HCT116 (cell line): ENCODE data around the gene CLEC5A. TPM values are rescaled to one million over a fixed set of nuclear protein-coding genes. Genes with fewer than 3 reads are reported as not detected.

Experiments used
- ATAC-seq: fragments of 200-7000 bp; cut with Tn5 transposase; 2 replicates; pipeline ENCODE4 v1.9.1; 2020; ENCODE audit warnings: mild to moderate bottlenecking, moderate library complexity
- BruUV-seq: library from RNA; stranded (reverse); fragments of 400-500 nt; replicated peaks from 2 replicates; lab custom pipeline; 2021; lab: Mats Ljungman, UMichigan
- CTCF ChIA-PET: fragments of 300-600 bp; sonication (Branson Sonifier 250); formaldehyde crosslinking; loops from one replicate; lab custom pipeline; 2021; ENCODE audit warnings: antibody characterized with exemption; lab: Charles Lee
- POLR2A ChIA-PET: fragments of 300-600, 350-600 bp; sonication (Branson Sonifier 250); formaldehyde crosslinking; loops from one replicate; lab custom pipeline; 2021; ENCODE audit warnings: antibody characterized with exemption; lab: Charles Lee
- RAD21 ChIA-PET, 2 experiments: fragments of 300-600 bp; sonication (Branson Sonifier 250); formaldehyde crosslinking; loops; one replicate each; lab custom pipeline; 2023; ENCODE audit warnings: low total read pairs in 2 of 2; ENCODE audit not compliant: uncharacterized antibody in 2 of 2, unreplicated experiment in 2 of 2, low non-redundant PET in 1 of 2; lab: Charles Lee
- DNase-seq: peaks from one replicate; pipeline ENCODE4 v3.0.0-alpha.2; 2010; ENCODE audit warnings: low read depth, low spot score
- H2AFZ ChIP-seq: fragments of 200-600 bp; shearing (Covaris generic), sonication (generic); 2 replicates; pipeline ENCODE4 v1.6.1; 2017; ENCODE audit warnings: low read depth, mixed run types, mixed read lengths, antibody characterized with exemption, low read length; ENCODE audit not compliant: poor library complexity, severe bottlenecking
- H3K27ac ChIP-seq: 2 replicates; pipeline ENCODE4 v1.5.1; 2012; ENCODE audit warnings: low read depth, low read length
- H3K27me3 ChIP-seq: fragments of 200-600 bp; sonication (generic); 2 replicates; pipeline ENCODE4 v1.6.1; 2016; ENCODE audit warnings: mixed run types, low read length, mixed read lengths; ENCODE audit not compliant: insufficient read depth
- H3K36me3 ChIP-seq, 2 experiments: fragments of 200-500 bp in 1 of 2; fragments of 200-600 bp in 1 of 2; sonication (Bioruptor generic) in 1 of 2; sonication (generic) in 1 of 2; 2 replicates each; pipeline versions ENCODE4 v1.5.1 to v1.6.1; 2014 to 2016; ENCODE audit warnings: low read length in 2 of 2, inconsistent platforms in 1 of 2, mixed read lengths in 1 of 2, mixed run types in 1 of 2; ENCODE audit not compliant: insufficient read depth in 2 of 2, control insufficient read depth in 1 of 2
- H3K4me1 ChIP-seq, 2 experiments: fragments of 200-600 bp in 1 of 2; sonication (generic) in 1 of 2; 2 replicates each; pipeline versions ENCODE4 v1.5.1 to v1.6.1; 2012 to 2017; ENCODE audit warnings: low read length in 2 of 2, inconsistent platforms in 1 of 2, mild to moderate bottlenecking in 1 of 2, mixed read lengths in 1 of 2, mixed run types in 1 of 2, moderate library complexity in 1 of 2; ENCODE audit not compliant: insufficient read depth in 2 of 2, control insufficient read depth in 1 of 2
- H3K4me2 ChIP-seq: fragments of 200-600 bp; sonication (generic); 2 replicates; pipeline ENCODE4 v1.6.1; 2017; ENCODE audit warnings: mixed run types, low read length, mixed read lengths
- H3K4me3 ChIP-seq, 2 experiments: fragments of 200-600 bp in 1 of 2; sonication (generic) in 1 of 2; replicated peaks in 1 of 2; 2 replicates each; pipeline ENCODE4 v1.5.1; 2011 to 2016; ENCODE audit warnings: low read length in 2 of 2, control low read depth in 1 of 2, low read depth in 1 of 2, mild to moderate bottlenecking in 1 of 2, mixed read lengths in 1 of 2, mixed run types in 1 of 2
- H3K79me2 ChIP-seq: fragments of 200-600 bp; sonication (generic); 2 replicates; pipeline ENCODE4 v1.6.1; 2017; ENCODE audit warnings: mild to moderate bottlenecking, mixed run types, low read length, moderate library complexity, mixed read lengths; ENCODE audit not compliant: insufficient read depth
- H3K9ac ChIP-seq: fragments of 200-600 bp; sonication (generic); 2 replicates; pipeline ENCODE4 v1.6.1; 2016; ENCODE audit warnings: low read length, mixed read lengths
- H3K9me2 ChIP-seq: fragments of 200-600 bp; sonication (generic), shearing (Covaris generic); 2 replicates; pipeline ENCODE4 v1.6.1; 2017; ENCODE audit warnings: mixed run types, mild to moderate bottlenecking, moderate library complexity; ENCODE audit not compliant: insufficient read depth
- H3K9me3 ChIP-seq, 2 experiments: fragments of 200-500 bp in 1 of 2; fragments of 200-600 bp in 1 of 2; sonication (Bioruptor generic) in 1 of 2; sonication (generic) in 1 of 2; 2 replicates each; pipeline ENCODE4 v1.6.1; 2014 to 2017; ENCODE audit warnings: low read length in 2 of 2, mixed read lengths in 2 of 2, inconsistent platforms in 1 of 2, low read depth in 1 of 2, mild to moderate bottlenecking in 1 of 2, mixed run types in 1 of 2, moderate library complexity in 1 of 2; ENCODE audit not compliant: control insufficient read depth in 1 of 2, insufficient read depth in 1 of 2
- H4K20me1 ChIP-seq: fragments of 200-600 bp; sonication (generic), shearing (Covaris generic); 2 replicates; pipeline ENCODE4 v1.6.1; 2017; ENCODE audit warnings: mixed run types, mild to moderate bottlenecking, moderate library complexity; ENCODE audit not compliant: insufficient read depth
- ELF1 ChIP-seq: IDR thresholded peaks from 2 replicates; pipeline ENCODE4 v1.6.1; 2012; ENCODE audit warnings: low read depth, borderline replicate concordance
- EZH2 ChIP-seq: fragments of 200-600 bp; sonication (generic); IDR thresholded peaks from 2 replicates; pipeline ENCODE4 v1.6.1; 2017; ENCODE audit warnings: antibody characterized with exemption, mixed run types
- EZH2phosphoT487 ChIP-seq: fragments of 200-600 bp; IDR thresholded peaks from 2 replicates; pipeline ENCODE4 v1.6.1; 2018; ENCODE audit warnings: antibody characterized with exemption, borderline replicate concordance
- JUND ChIP-seq: IDR thresholded peaks from 2 replicates; pipeline ENCODE4 v1.6.1; 2012
- POLR2A ChIP-seq: IDR thresholded peaks from 2 replicates; pipeline ENCODE4 v1.7.0; 2011; ENCODE audit warnings: borderline replicate concordance; ENCODE audit not compliant: insufficient read depth, insufficient read length; ENCODE audit errors: extremely low read depth
- POLR2AphosphoS5 ChIP-seq: IDR thresholded peaks from 2 replicates; pipeline ENCODE4 v1.6.1; 2011; ENCODE audit warnings: mild to moderate bottlenecking, low read depth, low read length, moderate library complexity
- SIN3A ChIP-seq: IDR thresholded peaks from 2 replicates; pipeline ENCODE4 v1.6.1; 2012; ENCODE audit warnings: low read depth
- SP1 ChIP-seq: IDR thresholded peaks from 2 replicates; pipeline ENCODE4 v1.6.1; 2012; ENCODE audit warnings: low read depth
- ZFX ChIP-seq: fragments of 450-650 bp; IDR thresholded peaks from 2 replicates; pipeline ENCODE4 v1.6.1; 2017
- intact Hi-C: fragments of 100-400 bp; cut with micrococcal nuclease; formaldehyde crosslinking; loops from 2 replicates; pipeline ENCODE4 v1.10.0; 2022
- total RNA-seq: library from RNA; stranded (reverse); gene quantifications from one replicate; pipeline ENCODE4 v1.2.1, GENCODE V29; 2021; ENCODE audit not compliant: unreplicated experiment
- TF ChIP-seq, protein P1 (sequence below): IDR thresholded peaks from 2 replicates; pipeline ENCODE4 v1.6.1; 2011; ENCODE audit warnings: mild to moderate bottlenecking, low read length, moderate library complexity; ENCODE audit not compliant: insufficient replicate concordance; ENCODE audit errors: extremely low read depth
- TF ChIP-seq, protein P2 (sequence below): IDR thresholded peaks from 2 replicates; pipeline ENCODE4 v1.6.1; 2012

The CLEC5A gene
- total RNA-seq, 1 experiment from 2014 or later, result 0.32 TPM

DNA sequence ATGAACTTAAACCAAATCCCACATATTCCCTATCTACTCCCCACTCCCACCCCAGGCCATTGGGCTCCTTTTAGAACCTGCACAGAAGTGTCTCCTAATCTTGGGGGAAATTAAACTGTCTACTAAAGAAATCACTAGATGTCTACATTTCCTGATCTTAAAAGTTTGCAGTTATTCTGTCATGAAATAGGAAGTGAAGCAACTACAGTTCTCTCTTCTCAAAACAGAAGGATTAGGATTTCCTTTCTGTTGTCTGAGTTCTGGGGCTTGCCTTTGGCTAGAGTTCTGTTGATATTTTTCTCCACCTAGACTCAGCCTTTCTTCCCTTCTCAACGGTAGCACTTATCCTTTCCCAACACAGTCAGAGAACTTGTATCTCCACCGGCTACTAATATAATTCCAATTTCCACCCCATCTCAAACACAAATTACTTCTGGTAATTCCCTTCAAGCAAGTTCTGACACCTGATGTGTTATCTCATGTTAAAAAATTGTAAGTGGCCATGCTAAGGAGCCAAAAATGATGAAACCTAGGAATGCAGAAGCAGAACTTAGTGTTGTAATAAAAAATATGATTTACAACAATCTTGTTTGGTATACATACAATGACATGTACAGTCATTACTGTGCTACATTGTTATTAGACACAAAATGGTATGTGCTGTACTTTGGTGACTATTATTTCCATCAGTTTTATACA, 18.5 kb downstream of the CLEC5A start:
- DNase-seq (no peak), ATAC-seq (no peak)
- ChIA-PET CTCF (no interaction called here), POLR2A (no interaction called here), RAD21 (no interaction called here)
- Histone ChIP-seq H3K79me2 (no peaks in the 10 kb centered on the region), H3K27me3 (no peaks in the 10 kb centered on the region), H4K20me1 (no peaks in the 10 kb centered on the region), H3K4me2 (no peak overlapping the region), H3K9me2 (no peaks in the 10 kb centered on the region), H3K4me1 (no peaks in the 10 kb centered on the region), H3K36me3 (no peaks in the 10 kb centered on the region), H3K4me3 (no peak overlapping the region), H3K9ac (no peak overlapping the region), H3K9me3 (no peaks in the 10 kb centered on the region), H3K27ac (no peak overlapping the region), H2AFZ (no peak overlapping the region)
- no TSS peak for BruUV-seq
- no peak for TF ChIP-seq EZH2
- TF ChIP-seq EZH2phosphoT487, result no peak
- no peak for TF ChIP-seq JUND
- TF ChIP-seq POLR2AphosphoS5, result no peak
- TF ChIP-seq, protein P1, sequence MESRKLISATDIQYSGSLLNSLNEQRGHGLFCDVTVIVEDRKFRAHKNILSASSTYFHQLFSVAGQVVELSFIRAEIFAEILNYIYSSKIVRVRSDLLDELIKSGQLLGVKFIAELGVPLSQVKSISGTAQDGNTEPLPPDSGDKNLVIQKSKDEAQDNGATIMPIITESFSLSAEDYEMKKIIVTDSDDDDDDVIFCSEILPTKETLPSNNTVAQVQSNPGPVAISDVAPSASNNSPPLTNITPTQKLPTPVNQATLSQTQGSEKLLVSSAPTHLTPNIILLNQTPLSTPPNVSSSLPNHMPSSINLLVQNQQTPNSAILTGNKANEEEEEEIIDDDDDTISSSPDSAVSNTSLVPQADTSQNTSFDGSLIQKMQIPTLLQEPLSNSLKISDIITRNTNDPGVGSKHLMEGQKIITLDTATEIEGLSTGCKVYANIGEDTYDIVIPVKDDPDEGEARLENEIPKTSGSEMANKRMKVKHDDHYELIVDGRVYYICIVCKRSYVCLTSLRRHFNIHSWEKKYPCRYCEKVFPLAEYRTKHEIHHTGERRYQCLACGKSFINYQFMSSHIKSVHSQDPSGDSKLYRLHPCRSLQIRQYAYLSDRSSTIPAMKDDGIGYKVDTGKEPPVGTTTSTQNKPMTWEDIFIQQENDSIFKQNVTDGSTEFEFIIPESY, result no peak
- TF ChIP-seq ZFX, result no peak
- TF ChIP-seq, protein P2, sequence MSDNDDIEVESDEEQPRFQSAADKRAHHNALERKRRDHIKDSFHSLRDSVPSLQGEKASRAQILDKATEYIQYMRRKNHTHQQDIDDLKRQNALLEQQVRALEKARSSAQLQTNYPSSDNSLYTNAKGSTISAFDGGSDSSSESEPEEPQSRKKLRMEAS, result no peak
- TF ChIP-seq POLR2A, result no peak
- no peak for TF ChIP-seq SIN3A
- TF ChIP-seq ELF1, result no peak
- no peak for TF ChIP-seq SP1
- intact Hi-C loops, result no loop called here
